Neural crest cell (in vitro differentiated cells): Measurements from ENCODE around the gene CGNL1. TPM values are rescaled to one million over a fixed set of nuclear protein-coding genes. Genes with fewer than 3 reads are reported as not detected.

ENCODE experiments used
- DNase-seq: peaks from one replicate; pipeline ENCODE4 v3.0.0; 2021; ENCODE audit warnings: low read depth, mixed read lengths, low spot score
- H3K27ac Mint-ChIP-seq: one replicate; pipeline ENCODE4 v1.8.0; 2021; ENCODE audit warnings: mild to moderate bottlenecking, mixed read lengths; ENCODE audit not compliant: unreplicated experiment
- H3K27me3 Mint-ChIP-seq: 2 replicates; pipeline ENCODE4 v1.8.0; 2021; ENCODE audit warnings: low read depth, mild to moderate bottlenecking, mixed read lengths
- H3K36me3 Mint-ChIP-seq: 2 replicates; pipeline ENCODE4 v1.8.0; 2021; ENCODE audit warnings: low read depth, mild to moderate bottlenecking, mixed read lengths
- H3K4me1 Mint-ChIP-seq: 2 replicates; pipeline ENCODE4 v1.8.0; 2021; ENCODE audit warnings: mixed read lengths
- H3K4me3 Mint-ChIP-seq: one replicate; pipeline ENCODE4 v1.8.0; 2021; ENCODE audit warnings: mild to moderate bottlenecking, mixed read lengths
- H3K9me3 Mint-ChIP-seq: 2 replicates; pipeline ENCODE4 v1.8.0; 2021; ENCODE audit warnings: mixed read lengths
- CTCF ChIP-seq: fragments of 200-600 bp; sonication (generic); conservative IDR thresholded peaks from 2 replicates; pipeline ENCODE4 v1.5.0; 2021; ENCODE audit warnings: antibody characterized with exemption, mild to moderate bottlenecking
- total RNA-seq: library from RNA; stranded (reverse); gene quantifications from 2 replicates; pipeline ENCODE4 v1.2.1, GENCODE V29; 2021

Gene CGNL1
- total RNA-seq, 1 donor from 2014 or later: 1.2 TPM

GRCh38 chr15:57489122-57489521 lies 112.8 kb downstream of the CGNL1 start:
- DNase-seq: no peak
- Mint-ChIP-seq H3K27me3 (no peaks in the 10 kb centered on the region), H3K9me3 (peaks cover 3% of the 10 kb centered on the region), H3K36me3 (no peaks in the 10 kb centered on the region), H3K4me3 (no peak overlapping the region), H3K27ac (no peak overlapping the region), H3K4me1 (no peaks in the 10 kb centered on the region)
- no peak for TF ChIP-seq CTCF

- no peaks in the 10 kb centered on the region for H3K36me3 Mint-ChIP-seq
- no peaks in the 10 kb centered on the region for H3K9me3 Mint-ChIP-seq
- peaks cover 19% of the 10 kb centered on the region for H3K4me1 Mint-ChIP-seq
- no peak overlapping the region for H3K27ac Mint-ChIP-seq
- no peaks in the 10 kb centered on the region for H3K27me3 Mint-ChIP-seq
- H3K4me3 Mint-ChIP-seq: no peak overlapping the region
- no peak for TF ChIP-seq CTCF
- no peak for DNase-seq
Observed at GRCh38 chr15:57493351-57493750, 117.0 kb downstream of the CGNL1 start.

GRCh38 chr15:57494581-57494980 lies 118.3 kb downstream of the CGNL1 start:
- DNase-seq: no peak
- Mint-ChIP-seq H3K36me3 (no peaks in the 10 kb centered on the region), H3K4me3 (no peak overlapping the region), H3K27me3 (no peaks in the 10 kb centered on the region), H3K9me3 (no peaks in the 10 kb centered on the region), H3K27ac (no peak overlapping the region), H3K4me1 (peaks cover 19% of the 10 kb centered on the region)
- TF ChIP-seq CTCF: no peak

GRCh38 chr15:57495041-57495440 lies 118.7 kb downstream of the CGNL1 start:
- no peak for DNase-seq
- peaks cover 19% of the 10 kb centered on the region for H3K4me1 Mint-ChIP-seq
- no peaks in the 10 kb centered on the region for H3K27me3 Mint-ChIP-seq
- H3K9me3 Mint-ChIP-seq: no peaks in the 10 kb centered on the region
- TF ChIP-seq CTCF: no peak
- H3K4me3 Mint-ChIP-seq: no peak overlapping the region
- H3K36me3 Mint-ChIP-seq: no peaks in the 10 kb centered on the region
- no peak overlapping the region for H3K27ac Mint-ChIP-seq

GRCh38 chr15:57495554-57496165 lies 119.4 kb downstream of the CGNL1 start:
- no peaks in the 10 kb centered on the region for H3K27me3 Mint-ChIP-seq
- H3K4me1 Mint-ChIP-seq: peaks cover 19% of the 10 kb centered on the region
- no peak overlapping the region for H3K4me3 Mint-ChIP-seq
- H3K27ac Mint-ChIP-seq: no peak overlapping the region
- H3K9me3 Mint-ChIP-seq: no peaks in the 10 kb centered on the region
- DNase-seq: no peak
- TF ChIP-seq CTCF: no peak
- H3K36me3 Mint-ChIP-seq: no peaks in the 10 kb centered on the region
